Astrocyte of the cerebellum (primary cell): ENCODE data around the gene FTO.

Source experiments
- DNase-seq: peaks from one replicate; pipeline ENCODE4 v3.0.0-alpha.2; 2011; ENCODE audit warnings: low read depth
- H3K4me3 ChIP-seq: 2 replicates; pipeline ENCODE4 v1.5.1; 2011; ENCODE audit warnings: mild to moderate bottlenecking, low read depth, low read length, moderate library complexity
- CTCF ChIP-seq: IDR thresholded peaks from 2 replicates; pipeline ENCODE4 v1.5.1; 2012; ENCODE audit warnings: low read length, low read depth, moderate library complexity, mild to moderate bottlenecking; ENCODE audit errors: missing control alignments
- in situ Hi-C: cut with HindIII; loops from 2 replicates; pipeline ENCODE4 v1.10.0; 2017; ENCODE audit warnings: low sequenced_read_pairs

FTO gene

GRCh38 chr16:53714205-53715022 lies 10.5 kb downstream of the FTO start:
- in situ Hi-C loops = no loop called here
- no peak for TF ChIP-seq CTCF

GRCh38 chr16:53715023-53715384 lies 11.0 kb downstream of the FTO start:
- no peak for TF ChIP-seq CTCF
- DNase-seq = no peak
- no peak overlapping the region for H3K4me3 ChIP-seq
- in situ Hi-C loops = no loop called here

More at GRCh38 chr16:53714205-53715022, 10.5 kb downstream of the FTO start:
- no peak overlapping the region for H3K4me3 ChIP-seq
- no peak for DNase-seq

- no peak for TF ChIP-seq CTCF
- H3K4me3 ChIP-seq = no peak overlapping the region
- in situ Hi-C loops = no loop called here
- no peak for DNase-seq
These were observed 13.6 kb downstream of the FTO start for GRCh38 chr16:53717577-53717976.

- in situ Hi-C loops = no loop called here
- no peak overlapping the region for H3K4me3 ChIP-seq
- no peak for DNase-seq
- TF ChIP-seq CTCF = no peak
These were observed 17.1 kb downstream of the FTO start for GRCh38 chr16:53721017-53721416.

- no peak overlapping the region for H3K4me3 ChIP-seq
- TF ChIP-seq CTCF = no peak
- DNase-seq = no peak
- in situ Hi-C loops = no loop called here
These were observed 22.7 kb downstream of the FTO start for GRCh38 chr16:53726625-53727024.

GRCh38 chr16:53730693-53731092 lies 26.7 kb downstream of the FTO start:
- H3K4me3 ChIP-seq = no peak overlapping the region
- no peak for DNase-seq
- no peak for TF ChIP-seq CTCF
- in situ Hi-C loops = no loop called here
